HG03342 (cell line): ENCODE data around the gene IRS2.

Experiments used
- ATAC-seq: cut with Tn5 transposase; IDR thresholded peaks from one replicate; pipeline ENCODE4 v1.9.1; 2021; ENCODE audit warnings: mild to moderate bottlenecking, moderate library complexity; ENCODE audit not compliant: unreplicated experiment

IRS2 gene

GRCh38 chr13:109713681-109714080 lies 72.7 kb downstream of the IRS2 start:
- no peak for ATAC-seq

GRCh38 chr13:109712124-109712722 lies 74.2 kb downstream of the IRS2 start:
- no peak for ATAC-seq

- no peak for ATAC-seq
Measured at GRCh38 chr13:109707742-109708617, 78.4 kb downstream of the IRS2 start.

GRCh38 chr13:109707044-109707741 lies 79.2 kb downstream of the IRS2 start:
- ATAC-seq: no peak

GRCh38 chr13:109706015-109706715 lies 80.2 kb downstream of the IRS2 start:
- no peak for ATAC-seq

- ATAC-seq: no peak
Measured at GRCh38 chr13:109704771-109705635, 81.4 kb downstream of the IRS2 start.

- no peak for ATAC-seq
Measured at GRCh38 chr13:109703250-109703649, 83.1 kb downstream of the IRS2 start.
